GM12878 (cell line): Measurements from ENCODE around the gene ASIC2. TPM values are rescaled to one million over a fixed set of nuclear protein-coding genes. Genes with fewer than 3 reads are reported as not detected.

Experiments used
- ATAC-seq: fragments of 200-7000 bp; cut with Tn5 transposase; 3 replicates; pipeline ENCODE4 v1.9.1; 2020; ENCODE audit warnings: mild to moderate bottlenecking, moderate library complexity
- BruUV-seq: library from RNA; stranded (reverse); fragments of 400-500 nt; replicated peaks from 2 replicates; lab custom pipeline; 2021; lab: Mats Ljungman, UMichigan
- CTCF ChIA-PET: fragments of 300-600 bp; sonication (Branson Sonifier 250); formaldehyde crosslinking; extraction: SDS; loops from one replicate; lab custom pipeline; 2021; ENCODE audit warnings: inconsistent platforms; lab: Yijun Ruan, JAX
- POLR2A ChIA-PET: fragments of 350-600 bp; formaldehyde crosslinking; extraction: SDS; loops from one replicate; lab custom pipeline; 2021; ENCODE audit warnings: inconsistent platforms; lab: Charles Lee
- RAD21 ChIA-PET: fragments of 300-600 bp; sonication (Branson Sonifier 250); formaldehyde crosslinking; loops from one replicate; lab custom pipeline; 2023; ENCODE audit warnings: antibody characterized with exemption; ENCODE audit not compliant: unreplicated experiment; lab: Charles Lee
- SMC1A ChIA-PET: fragments of 300-600 bp; sonication (Branson Sonifier 250); formaldehyde crosslinking; loops from one replicate; lab custom pipeline; 2023; ENCODE audit not compliant: unreplicated experiment, uncharacterized antibody; lab: Charles Lee
- DNase-seq: peaks from one replicate; pipeline ENCODE4 v3.0.0-alpha.2; 2011; ENCODE audit warnings: low read depth, low spot score
- FAIRE-seq: peaks from 3 replicates; lab custom pipeline; 2011; peaks lifted over from hg19 to GRCh38; lab: Jason Lieb, UNC
- H2AFZ ChIP-seq: 2 replicates; pipeline ENCODE4 v1.6.0; 2011; ENCODE audit warnings: low read depth, low read length, control low read depth; ENCODE audit not compliant: control insufficient read depth
- H3K27ac ChIP-seq: 2 replicates; pipeline ENCODE4 v1.5.1; 2011; ENCODE audit warnings: control low read depth; ENCODE audit not compliant: control insufficient read depth, insufficient read depth
- H3K27me3 ChIP-seq, 2 experiments: replicated peaks in 1 of 2; 2 replicates each; pipeline versions ENCODE4 v1.6.0 to v1.6.1; 2011; ENCODE audit warnings: low read length in 1 of 2; ENCODE audit not compliant: control insufficient read depth in 2 of 2, insufficient read depth in 2 of 2
- H3K36me3 ChIP-seq, 2 experiments: 2 replicates each; pipeline ENCODE4 v1.5.1; 2011; ENCODE audit warnings: low read length in 1 of 2; ENCODE audit not compliant: control insufficient read depth in 2 of 2, insufficient read depth in 2 of 2
- H3K4me1 ChIP-seq: 2 replicates; pipeline ENCODE4 v1.6.1; 2011; ENCODE audit warnings: mild to moderate bottlenecking, low read length, moderate library complexity, mixed read lengths; ENCODE audit not compliant: control insufficient read depth, insufficient read depth
- H3K4me2 ChIP-seq: 2 replicates; pipeline ENCODE4 v1.6.0; 2011; ENCODE audit warnings: control low read depth; ENCODE audit not compliant: control insufficient read depth, insufficient read depth
- H3K4me3 ChIP-seq: fragments of 200-600 bp; sonication (generic); 2 replicates; pipeline ENCODE4 v1.5.1; 2016
- H3K79me2 ChIP-seq: 2 replicates; pipeline ENCODE4 v1.6.0; 2011; ENCODE audit warnings: low read length; ENCODE audit not compliant: control insufficient read depth, insufficient read depth
- H3K9ac ChIP-seq: 2 replicates; pipeline ENCODE4 v1.8.0; 2011; ENCODE audit warnings: low read length, control low read depth, mixed read lengths; ENCODE audit not compliant: control insufficient read depth, insufficient read depth
- H3K9me3 ChIP-seq: replicated peaks from 3 replicates; pipeline ENCODE4 v1.5.1; 2011; ENCODE audit warnings: mild to moderate bottlenecking, low read length; ENCODE audit not compliant: control insufficient read depth, insufficient read depth
- H4K20me1 ChIP-seq: 2 replicates; pipeline ENCODE4 v1.6.0; 2011; ENCODE audit not compliant: control insufficient read depth, insufficient read depth
- EP300 ChIP-seq, 2 experiments: fragments of 150-350 bp in 1 of 2; IDR thresholded peaks; 2 replicates each; pipeline ENCODE4 v1.6.1; 2011 to 2012; ENCODE audit warnings: low read depth in 2 of 2, low read length in 2 of 2, borderline replicate concordance in 1 of 2, improper control_type of control experiment in 1 of 2, inconsistent platforms in 1 of 2; ENCODE audit not compliant: control insufficient read depth in 1 of 2
- FOXM1 ChIP-seq: IDR thresholded peaks from 2 replicates; pipeline ENCODE4 v1.6.1; 2012; ENCODE audit warnings: low read depth, mild to moderate bottlenecking, inconsistent platforms, low read length, moderate library complexity
- HCFC1 ChIP-seq: fragments of 150-350 bp; IDR thresholded peaks from 2 replicates; pipeline ENCODE4 v1.6.1; 2014; ENCODE audit warnings: low read length
- NBN ChIP-seq: fragments of 450-650 bp; IDR thresholded peaks from 2 replicates; pipeline ENCODE4 v1.6.1; 2016
- NRF1 ChIP-seq: conservative IDR thresholded peaks from 2 replicates; pipeline ENCODE4 v1.6.1; 2011; ENCODE audit warnings: mild to moderate bottlenecking, low read depth, low read length, improper control_type of control experiment
- POLR2A ChIP-seq: IDR thresholded peaks from 2 replicates; pipeline ENCODE4 v1.6.1; 2011; ENCODE audit warnings: low read depth, mild to moderate bottlenecking, low read length
- SP1 ChIP-seq: IDR thresholded peaks from one replicate; pipeline ENCODE4 v1.6.1; 2011; ENCODE audit warnings: low read depth, low read length
- WGBS: methylation state at CpG from one replicate; pipeline ENCODE4 v1.1.6; 2016; ENCODE audit warnings: low lambda C conversion rate; ENCODE audit not compliant: insufficient replicate concordance, insufficient coverage; ENCODE audit errors: missing lambda C conversion rate; 5-methylcytosine and 5-hydroxymethylcytosine counted together
- in situ Hi-C: fragments of 300-500 bp; cut with MboI; formaldehyde crosslinking; loops from 9 replicates; pipeline ENCODE4 v1.14.3; 2018; ENCODE audit warnings: mixed read lengths
- intact Hi-C: fragments of 100-400 bp; cut with micrococcal nuclease; formaldehyde crosslinking; loops from one replicate; pipeline ENCODE4 v1.14.2; 2022; ENCODE audit not compliant: unreplicated experiment
- polyA plus RNA-seq, 11 experiments: library from polyadenylated mRNA; depleted of rRNA in 4 of 11; unstranded in 6 of 11; stranded (reverse) in 5 of 11; fragments of >200 nt; fragmentation: Nextera tagmentation in 4 of 11; fragmentation: Illumina TruSeq in 1 of 11; extraction: Ambion mirVana in 4 of 11; extraction: Trizol in 1 of 11; gene quantifications; 1 replicate in 1 of 11; 2 replicates in 10 of 11; pipeline versions ENCODE4 v1.2.1 to v1.2.3, GENCODE V29; 2011 to 2016; ENCODE audit warnings: inconsistent platforms in 2 of 11, missing spikeins in 2 of 11, low read depth in 1 of 11
- total RNA-seq, 4 experiments: library from RNA; depleted of rRNA in 3 of 4; stranded (reverse); fragments of >200 nt in 3 of 4; fragmentation: Illumina TruSeq in 1 of 4; extraction: Trizol in 1 of 4; gene quantifications; 2 replicates each; pipeline versions ENCODE4 v1.2.1 to v1.2.3, GENCODE V29; 2013 to 2021
- TF ChIP-seq, protein P1 (sequence below): fragments of 450-650 bp; IDR thresholded peaks from 2 replicates; pipeline ENCODE4 v1.6.1; 2017; ENCODE audit warnings: mild to moderate bottlenecking, moderate library complexity

The ASIC2 gene
- total and polyA plus RNA-seq, 10 of the 15 experiments (the other 5 are each of a cell fraction or from before 2014, with no cell fraction given): not detected

DNA sequence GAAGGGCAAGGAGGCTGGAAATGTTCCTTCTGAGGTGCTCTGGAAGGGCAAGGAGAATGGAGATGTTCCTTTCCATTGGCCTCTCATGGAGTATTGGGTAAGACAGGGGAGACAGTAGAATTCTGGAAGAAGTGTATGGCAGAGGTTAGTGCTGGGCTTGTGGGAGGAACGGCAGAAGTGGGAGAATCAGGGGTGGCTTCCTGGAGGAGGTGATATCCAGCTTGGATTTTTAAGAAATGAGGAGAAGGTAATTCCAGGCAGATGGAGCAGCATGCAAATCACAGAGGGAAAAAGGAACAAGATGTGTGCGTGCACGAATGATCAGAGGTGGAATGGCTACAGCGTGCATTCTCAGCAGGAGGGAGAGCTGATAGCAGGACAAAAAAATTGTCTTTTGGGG lies 45.1 kb upstream of the ASIC2 start:
- no peak overlapping the region for H3K27ac ChIP-seq
- FAIRE-seq: no peak
- H3K79me2 ChIP-seq: no peaks in the 10 kb centered on the region
- no peaks in the 10 kb centered on the region for H4K20me1 ChIP-seq
- WGBS: 35% methylated on average over 4 of the region's 4 CpGs
- no peaks in the 10 kb centered on the region for H3K4me1 ChIP-seq
- ATAC-seq: no peak
- no peak overlapping the region for H3K4me3 ChIP-seq
- no peak overlapping the region for H3K4me2 ChIP-seq
- H3K36me3 ChIP-seq: no peaks in the 10 kb centered on the region
- TF ChIP-seq FOXM1 (no peak), NBN (no peak), SP1 (no peak), EP300 (IDR thresholded peaks at IDR 0.05; ENCODE audit: borderline replicate concordance in 1 of 2, control insufficient read depth in 1 of 2, low read depth in 2 of 2, low read length in 2 of 2) (no peak), HCFC1 (no peak), NRF1 (no peak), POLR2A (no peak)
- TF ChIP-seq, protein P1, sequence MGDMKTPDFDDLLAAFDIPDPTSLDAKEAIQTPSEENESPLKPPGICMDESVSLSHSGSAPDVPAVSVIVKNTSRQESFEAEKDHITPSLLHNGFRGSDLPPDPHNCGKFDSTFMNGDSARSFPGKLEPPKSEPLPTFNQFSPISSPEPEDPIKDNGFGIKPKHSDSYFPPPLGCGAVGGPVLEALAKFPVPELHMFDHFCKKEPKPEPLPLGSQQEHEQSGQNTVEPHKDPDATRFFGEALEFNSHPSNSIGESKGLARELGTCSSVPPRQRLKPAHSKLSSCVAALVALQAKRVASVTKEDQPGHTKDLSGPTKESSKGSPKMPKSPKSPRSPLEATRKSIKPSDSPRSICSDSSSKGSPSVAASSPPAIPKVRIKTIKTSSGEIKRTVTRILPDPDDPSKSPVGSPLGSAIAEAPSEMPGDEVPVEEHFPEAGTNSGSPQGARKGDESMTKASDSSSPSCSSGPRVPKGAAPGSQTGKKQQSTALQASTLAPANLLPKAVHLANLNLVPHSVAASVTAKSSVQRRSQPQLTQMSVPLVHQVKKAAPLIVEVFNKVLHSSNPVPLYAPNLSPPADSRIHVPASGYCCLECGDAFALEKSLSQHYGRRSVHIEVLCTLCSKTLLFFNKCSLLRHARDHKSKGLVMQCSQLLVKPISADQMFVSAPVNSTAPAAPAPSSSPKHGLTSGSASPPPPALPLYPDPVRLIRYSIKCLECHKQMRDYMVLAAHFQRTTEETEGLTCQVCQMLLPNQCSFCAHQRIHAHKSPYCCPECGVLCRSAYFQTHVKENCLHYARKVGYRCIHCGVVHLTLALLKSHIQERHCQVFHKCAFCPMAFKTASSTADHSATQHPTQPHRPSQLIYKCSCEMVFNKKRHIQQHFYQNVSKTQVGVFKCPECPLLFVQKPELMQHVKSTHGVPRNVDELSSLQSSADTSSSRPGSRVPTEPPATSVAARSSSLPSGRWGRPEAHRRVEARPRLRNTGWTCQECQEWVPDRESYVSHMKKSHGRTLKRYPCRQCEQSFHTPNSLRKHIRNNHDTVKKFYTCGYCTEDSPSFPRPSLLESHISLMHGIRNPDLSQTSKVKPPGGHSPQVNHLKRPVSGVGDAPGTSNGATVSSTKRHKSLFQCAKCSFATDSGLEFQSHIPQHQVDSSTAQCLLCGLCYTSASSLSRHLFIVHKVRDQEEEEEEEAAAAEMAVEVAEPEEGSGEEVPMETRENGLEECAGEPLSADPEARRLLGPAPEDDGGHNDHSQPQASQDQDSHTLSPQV: no peak
- no TSS peak for BruUV-seq
- peaks cover 0 to 3% of the 10 kb centered on the region in 2 experiments; a peak in 2 of 4 replicates for H3K27me3 ChIP-seq
- CTCF ChIA-PET: no interaction called here
- H3K9ac ChIP-seq: no peak overlapping the region
- RAD21 ChIA-PET: no interaction called here
- POLR2A ChIA-PET: no interaction called here
- SMC1A ChIA-PET: no interaction called here
- DNase-seq: no peak
- intact Hi-C loops: no loop called here
- no peak overlapping the region for H2AFZ ChIP-seq
- in situ Hi-C loops: no loop called here
- H3K9me3 ChIP-seq: no peaks in the 10 kb centered on the region
